ENCODE measurements around the gene KIAA1958.
"Not testable (repeated sequence)": the region's sequence is repeated elsewhere in the genome, so short reads cannot be mapped to it uniquely, and the experiment has no call there.

Gene KIAA1958

DNA sequence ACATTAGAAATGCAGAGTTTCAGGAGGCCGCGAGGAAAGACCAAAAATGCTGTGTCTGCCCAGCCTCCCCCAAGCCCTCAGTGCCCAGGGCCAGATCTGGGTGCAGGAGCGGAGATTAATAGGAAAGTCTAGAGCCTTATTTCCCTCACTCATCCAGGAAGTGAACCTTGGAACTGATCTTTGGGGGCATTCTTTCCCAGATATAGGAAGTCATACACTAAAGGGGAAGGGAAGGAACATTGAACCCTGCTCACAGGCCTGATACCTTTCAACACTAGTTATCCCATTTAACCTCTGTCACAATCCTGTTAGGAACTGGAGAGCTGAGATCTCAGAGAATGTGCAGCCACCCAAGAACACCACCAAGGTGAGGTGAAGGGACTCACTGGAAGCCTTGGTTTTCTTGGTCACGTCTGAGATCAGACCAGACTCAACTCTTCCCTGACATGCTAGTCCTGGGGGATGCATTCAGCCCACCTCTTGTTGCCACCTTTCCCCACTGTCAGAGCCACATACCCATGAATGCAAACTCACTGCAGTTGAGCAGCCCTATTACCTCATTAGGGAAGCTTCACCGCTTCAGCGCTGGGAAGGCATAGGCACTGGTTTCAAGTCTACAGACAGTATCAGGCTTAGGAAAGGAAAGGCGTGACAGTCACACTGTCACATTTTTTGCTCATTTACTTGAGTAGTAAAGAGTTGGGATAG lies 95.0 kb downstream of the KIAA1958 start:
- no peak for TF ChIP-seq EZH2 (IDR thresholded peaks at IDR 0.05; ENCODE audit: borderline replicate concordance, low read length)
- TF ChIP-seq, protein P1, sequence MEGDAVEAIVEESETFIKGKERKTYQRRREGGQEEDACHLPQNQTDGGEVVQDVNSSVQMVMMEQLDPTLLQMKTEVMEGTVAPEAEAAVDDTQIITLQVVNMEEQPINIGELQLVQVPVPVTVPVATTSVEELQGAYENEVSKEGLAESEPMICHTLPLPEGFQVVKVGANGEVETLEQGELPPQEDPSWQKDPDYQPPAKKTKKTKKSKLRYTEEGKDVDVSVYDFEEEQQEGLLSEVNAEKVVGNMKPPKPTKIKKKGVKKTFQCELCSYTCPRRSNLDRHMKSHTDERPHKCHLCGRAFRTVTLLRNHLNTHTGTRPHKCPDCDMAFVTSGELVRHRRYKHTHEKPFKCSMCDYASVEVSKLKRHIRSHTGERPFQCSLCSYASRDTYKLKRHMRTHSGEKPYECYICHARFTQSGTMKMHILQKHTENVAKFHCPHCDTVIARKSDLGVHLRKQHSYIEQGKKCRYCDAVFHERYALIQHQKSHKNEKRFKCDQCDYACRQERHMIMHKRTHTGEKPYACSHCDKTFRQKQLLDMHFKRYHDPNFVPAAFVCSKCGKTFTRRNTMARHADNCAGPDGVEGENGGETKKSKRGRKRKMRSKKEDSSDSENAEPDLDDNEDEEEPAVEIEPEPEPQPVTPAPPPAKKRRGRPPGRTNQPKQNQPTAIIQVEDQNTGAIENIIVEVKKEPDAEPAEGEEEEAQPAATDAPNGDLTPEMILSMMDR (IDR thresholded peaks at IDR 0.05; ENCODE audit: low read length) = no peak
- H3K9me3 ChIP-seq (ENCODE audit: low read length) = no peaks in the 10 kb centered on the region
- no peaks in the 10 kb centered on the region for H3K4me1 ChIP-seq (ENCODE audit: insufficient read depth, low read length, severe bottlenecking)
- peaks cover 6% of the 10 kb centered on the region; the same call in 1 of the 2 replicates for H3K36me3 ChIP-seq (ENCODE audit: insufficient read depth, low read length)
- no peak overlapping the region for H3K27ac ChIP-seq (ENCODE audit: low read depth, low read length, poor library complexity, severe bottlenecking)
- H3K4me3 ChIP-seq (ENCODE audit: low read depth, low read length, poor library complexity, severe bottlenecking) = no peak overlapping the region
- peaks cover 7% of the 10 kb centered on the region; the same call in 1 of the 2 replicates for H3K79me2 ChIP-seq (ENCODE audit: insufficient read depth, low read length)
- H3K9me2 ChIP-seq (ENCODE audit: low read depth, low read length) = no peaks in the 10 kb centered on the region
- no peaks in the 10 kb centered on the region for H3K27me3 ChIP-seq (ENCODE audit: insufficient read depth, low read length)
- no peaks in the 10 kb centered on the region for H3F3A ChIP-seq (ENCODE audit: insufficient read depth, low read length)
- H3K9ac ChIP-seq (ENCODE audit: low read length) = no peak overlapping the region
- H3K4me2 ChIP-seq (ENCODE audit: low read length) = no peak overlapping the region
- H4K20me1 ChIP-seq (ENCODE audit: insufficient read depth, low read length) = no peaks in the 10 kb centered on the region
- no peak overlapping the region for H2AFZ ChIP-seq (ENCODE audit: low read length)

DNA sequence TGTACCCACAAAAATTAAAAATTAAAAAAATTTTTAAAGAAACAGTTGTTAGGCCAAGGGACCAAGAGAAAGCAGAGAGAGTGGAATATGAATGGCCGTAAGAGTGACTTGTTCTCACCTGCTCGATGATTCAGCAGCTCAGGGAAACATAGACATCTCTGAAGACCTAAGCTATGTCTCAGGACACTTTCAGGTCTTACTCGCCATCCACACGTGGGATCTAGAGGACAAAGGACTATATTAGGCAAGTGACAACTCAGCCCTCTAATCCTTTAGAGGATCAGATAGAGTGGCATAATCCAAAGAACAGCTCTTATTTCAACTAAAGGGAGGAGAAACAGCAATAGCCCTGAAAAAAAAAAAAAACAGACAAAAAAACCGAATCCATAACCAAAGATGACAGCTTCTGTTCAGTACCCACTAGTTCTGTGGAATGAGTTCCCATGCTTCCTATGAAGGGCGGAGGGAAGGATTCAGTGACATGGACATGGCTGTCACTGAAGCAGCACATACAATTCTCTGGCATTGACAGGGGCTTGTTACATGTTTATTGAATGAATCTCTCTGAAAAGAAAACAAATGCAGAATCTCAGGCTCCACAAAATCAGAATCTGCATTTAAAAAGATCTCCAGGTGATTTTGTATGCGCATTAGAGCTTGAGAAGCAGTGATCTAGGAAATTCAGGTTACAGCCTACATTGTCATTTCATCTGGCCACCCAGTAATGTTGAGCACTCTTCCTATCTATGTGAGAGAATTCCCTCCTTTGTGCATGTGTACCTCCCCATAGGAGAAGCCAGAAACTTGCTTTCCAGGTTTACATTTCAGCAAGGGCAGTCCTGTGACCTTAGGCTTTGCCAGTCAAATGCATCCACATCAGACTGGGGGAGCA lies 96.0 kb downstream of the KIAA1958 start:
- Histone ChIP-seq H4K20me1 (ENCODE audit: insufficient read depth, low read length) (no peaks in the 10 kb centered on the region), H3F3A (ENCODE audit: insufficient read depth, low read length) (no peaks in the 10 kb centered on the region), H3K4me1 (ENCODE audit: insufficient read depth, low read length, severe bottlenecking) (no peaks in the 10 kb centered on the region), H3K79me2 (ENCODE audit: insufficient read depth, low read length) (peaks cover 7% of the 10 kb centered on the region; the same call in 1 of the 2 replicates), H3K27ac (ENCODE audit: low read depth, low read length, poor library complexity, severe bottlenecking) (no peak overlapping the region), H3K9me2 (ENCODE audit: low read depth, low read length) (no peaks in the 10 kb centered on the region), H3K36me3 (ENCODE audit: insufficient read depth, low read length) (0 out of 2 replicates have a peak, but pooled peaks cover 5% of the 10 kb centered on the region), H3K9me3 (ENCODE audit: low read length) (no peaks in the 10 kb centered on the region), H3K27me3 (ENCODE audit: insufficient read depth, low read length) (no peaks in the 10 kb centered on the region), H3K4me3 (ENCODE audit: low read depth, low read length, poor library complexity, severe bottlenecking) (no peak overlapping the region), H3K4me2 (ENCODE audit: low read length) (no peak overlapping the region), H3K9ac (ENCODE audit: low read length) (no peak overlapping the region), H2AFZ (ENCODE audit: low read length) (no peak overlapping the region)
- TF ChIP-seq EZH2 (IDR thresholded peaks at IDR 0.05; ENCODE audit: borderline replicate concordance, low read length) = no peak

DNA sequence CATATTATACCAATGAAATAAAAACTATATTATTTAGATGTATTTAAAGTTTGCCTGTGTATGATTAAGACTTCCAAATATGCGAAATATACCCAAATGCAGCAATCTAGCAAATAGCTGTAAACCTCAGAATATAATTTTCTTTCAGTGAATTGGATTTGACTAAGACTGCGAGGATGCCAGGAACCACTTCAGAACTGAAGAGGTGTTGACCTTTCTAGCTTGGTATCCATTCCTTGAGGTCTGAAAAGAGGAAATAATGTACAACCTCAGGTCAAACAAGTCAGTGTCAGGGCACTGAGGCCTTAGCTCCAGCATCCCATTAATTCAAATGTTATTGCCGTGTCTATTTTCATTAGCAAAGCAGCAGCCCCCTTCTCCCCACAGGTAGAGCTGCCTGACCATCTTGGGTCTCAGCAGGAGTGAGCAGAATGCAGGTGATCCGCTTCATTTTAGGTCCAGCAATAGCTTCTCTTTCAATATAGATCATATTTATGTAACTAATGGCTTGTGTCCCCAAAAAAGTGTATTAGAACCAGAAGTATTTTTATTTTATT lies 100.0 kb downstream of the KIAA1958 start:
- H3K4me3 ChIP-seq (ENCODE audit: low read depth, low read length, poor library complexity, severe bottlenecking) = no peak overlapping the region
- H3F3A ChIP-seq (ENCODE audit: insufficient read depth, low read length) = no peaks in the 10 kb centered on the region
- TF ChIP-seq EZH2 (IDR thresholded peaks at IDR 0.05; ENCODE audit: borderline replicate concordance, low read length) = no peak
- TF ChIP-seq, protein P1 (IDR thresholded peaks at IDR 0.05; ENCODE audit: low read length) = no peak
- no peak overlapping the region for H2AFZ ChIP-seq (ENCODE audit: low read length)
- H3K36me3 ChIP-seq (ENCODE audit: insufficient read depth, low read length) = 0 out of 2 replicates have a peak, but pooled peaks cover 2% of the 10 kb centered on the region
- H3K9me3 ChIP-seq (ENCODE audit: low read length) = no peaks in the 10 kb centered on the region
- H3K79me2 ChIP-seq (ENCODE audit: insufficient read depth, low read length) = no peaks in the 10 kb centered on the region
- H3K9ac ChIP-seq (ENCODE audit: low read length) = no peak overlapping the region
- no peaks in the 10 kb centered on the region for H4K20me1 ChIP-seq (ENCODE audit: insufficient read depth, low read length)
- H3K27ac ChIP-seq (ENCODE audit: low read depth, low read length, poor library complexity, severe bottlenecking) = no peak overlapping the region
- H3K4me1 ChIP-seq (ENCODE audit: insufficient read depth, low read length, severe bottlenecking) = no peaks in the 10 kb centered on the region
- H3K27me3 ChIP-seq (ENCODE audit: insufficient read depth, low read length) = no peaks in the 10 kb centered on the region
- H3K9me2 ChIP-seq (ENCODE audit: low read depth, low read length) = no peaks in the 10 kb centered on the region
- H3K4me2 ChIP-seq (ENCODE audit: low read length) = no peak overlapping the region

DNA sequence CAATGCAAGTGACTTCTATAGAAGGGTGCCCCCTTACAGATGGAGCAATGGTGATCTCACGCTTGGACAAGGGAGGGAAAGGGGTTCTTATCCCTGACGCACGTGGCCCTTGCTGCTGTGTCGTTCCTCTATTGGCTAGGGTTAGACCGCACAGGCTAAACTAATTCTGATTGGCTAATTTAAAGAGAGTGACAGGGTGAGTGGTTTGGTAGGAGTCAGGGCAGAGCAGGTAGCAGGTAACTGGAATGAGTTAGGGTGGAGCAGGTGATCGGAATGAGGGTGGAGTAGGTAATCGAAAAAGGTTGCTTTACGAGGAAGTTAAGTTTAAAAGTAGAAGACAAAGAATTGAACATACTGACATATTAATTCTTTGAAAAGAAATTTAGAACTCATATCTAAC lies 105.2 kb downstream of the KIAA1958 start:
- not testable (repeated sequence) for H3K9ac ChIP-seq (ENCODE audit: low read length); H3K4me2 ChIP-seq (ENCODE audit: low read length); H4K20me1 ChIP-seq (ENCODE audit: insufficient read depth, low read length); H2AFZ ChIP-seq (ENCODE audit: low read length); H3K27ac ChIP-seq (ENCODE audit: low read depth, low read length, poor library complexity, severe bottlenecking); H3K9me3 ChIP-seq (ENCODE audit: low read length); H3K79me2 ChIP-seq (ENCODE audit: insufficient read depth, low read length); H3K36me3 ChIP-seq (ENCODE audit: insufficient read depth, low read length); H3K4me1 ChIP-seq (ENCODE audit: insufficient read depth, low read length, severe bottlenecking); H3F3A ChIP-seq (ENCODE audit: insufficient read depth, low read length); H3K9me2 ChIP-seq (ENCODE audit: low read depth, low read length); H3K27me3 ChIP-seq (ENCODE audit: insufficient read depth, low read length); H3K4me3 ChIP-seq (ENCODE audit: low read depth, low read length, poor library complexity, severe bottlenecking)
